ENCODE data around the gene CNOT4.
"Not testable (repeated sequence)": the region's sequence is repeated elsewhere in the genome, so short reads cannot be mapped to it uniquely, and the experiment has no call there.

Gene CNOT4

GRCh38 chr7:135448753-135449152, 61.1 kb downstream of the CNOT4 start:
- H3K4me3 ChIP-seq (ENCODE audit: low read depth, low read length): no peak overlapping the region
- in situ Hi-C loops (cut with HindIII; ENCODE audit: low sequenced_read_pairs): no loop called here
- DNase-seq (ENCODE audit: low read depth, low spot score): no peak
- TF ChIP-seq CTCF (IDR thresholded peaks at IDR 0.05; ENCODE audit: low read depth, low read length): no peak

GRCh38 chr7:135447748-135448147, 62.2 kb downstream of the CNOT4 start:
- in situ Hi-C loops (cut with HindIII; ENCODE audit: low sequenced_read_pairs): no loop called here
- H3K4me3 ChIP-seq (ENCODE audit: low read depth, low read length): no peak overlapping the region
- no peak for DNase-seq (ENCODE audit: low read depth, low spot score)
- no peak for TF ChIP-seq CTCF (IDR thresholded peaks at IDR 0.05; ENCODE audit: low read depth, low read length)

- no peak for DNase-seq (ENCODE audit: low read depth, low spot score)
- in situ Hi-C loops (cut with HindIII; ENCODE audit: low sequenced_read_pairs): no loop called here
- H3K4me3 ChIP-seq (ENCODE audit: low read depth, low read length): no peak overlapping the region
- no peak for TF ChIP-seq CTCF (IDR thresholded peaks at IDR 0.05; ENCODE audit: low read depth, low read length)
Measured at GRCh38 chr7:135445690-135446089, 64.2 kb downstream of the CNOT4 start.

GRCh38 chr7:135445266-135445665, 64.6 kb downstream of the CNOT4 start:
- not testable (repeated sequence) for H3K4me3 ChIP-seq (ENCODE audit: low read depth, low read length); DNase-seq (ENCODE audit: low read depth, low spot score)

GRCh38 chr7:135441791-135442190, 68.1 kb downstream of the CNOT4 start:
- in situ Hi-C loops (cut with HindIII; ENCODE audit: low sequenced_read_pairs): no loop called here
- TF ChIP-seq CTCF (IDR thresholded peaks at IDR 0.05; ENCODE audit: low read depth, low read length): no peak
- H3K4me3 ChIP-seq (ENCODE audit: low read depth, low read length): no peak overlapping the region
- DNase-seq (ENCODE audit: low read depth, low spot score): peak; percentile 53

More at GRCh38 chr7:135445266-135445665, 64.6 kb downstream of the CNOT4 start:
- in situ Hi-C loops (cut with HindIII; ENCODE audit: low sequenced_read_pairs): not testable (repeated sequence)

GRCh38 chr7:135434047-135434446, 75.9 kb downstream of the CNOT4 start:
- TF ChIP-seq CTCF (IDR thresholded peaks at IDR 0.05; ENCODE audit: low read depth, low read length): no peak
- in situ Hi-C loops (cut with HindIII; ENCODE audit: low sequenced_read_pairs): no loop called here
- peak; percentile 35 for DNase-seq (ENCODE audit: low read depth, low spot score)
- no peak overlapping the region for H3K4me3 ChIP-seq (ENCODE audit: low read depth, low read length)

- in situ Hi-C loops (cut with HindIII; ENCODE audit: low sequenced_read_pairs): no loop called here
- no peak for TF ChIP-seq CTCF (IDR thresholded peaks at IDR 0.05; ENCODE audit: low read depth, low read length)
- DNase-seq (ENCODE audit: low read depth, low spot score): no peak
- H3K4me3 ChIP-seq (ENCODE audit: low read depth, low read length): no peak overlapping the region
Measured at GRCh38 chr7:135430626-135431025, 79.3 kb downstream of the CNOT4 start.
